ENCODE data around the gene ATP6V1C2. TPM values are rescaled to one million over a fixed set of nuclear protein-coding genes. Genes with fewer than 3 reads are reported as not detected.
A peak's percentile ranks its signal among the peaks of the same experiment; 100 is the strongest.

ATP6V1C2 gene
- total and polyA plus RNA-seq, 2 experiments from 2014 or later: 0.57 to 2.0 TPM

DNA sequence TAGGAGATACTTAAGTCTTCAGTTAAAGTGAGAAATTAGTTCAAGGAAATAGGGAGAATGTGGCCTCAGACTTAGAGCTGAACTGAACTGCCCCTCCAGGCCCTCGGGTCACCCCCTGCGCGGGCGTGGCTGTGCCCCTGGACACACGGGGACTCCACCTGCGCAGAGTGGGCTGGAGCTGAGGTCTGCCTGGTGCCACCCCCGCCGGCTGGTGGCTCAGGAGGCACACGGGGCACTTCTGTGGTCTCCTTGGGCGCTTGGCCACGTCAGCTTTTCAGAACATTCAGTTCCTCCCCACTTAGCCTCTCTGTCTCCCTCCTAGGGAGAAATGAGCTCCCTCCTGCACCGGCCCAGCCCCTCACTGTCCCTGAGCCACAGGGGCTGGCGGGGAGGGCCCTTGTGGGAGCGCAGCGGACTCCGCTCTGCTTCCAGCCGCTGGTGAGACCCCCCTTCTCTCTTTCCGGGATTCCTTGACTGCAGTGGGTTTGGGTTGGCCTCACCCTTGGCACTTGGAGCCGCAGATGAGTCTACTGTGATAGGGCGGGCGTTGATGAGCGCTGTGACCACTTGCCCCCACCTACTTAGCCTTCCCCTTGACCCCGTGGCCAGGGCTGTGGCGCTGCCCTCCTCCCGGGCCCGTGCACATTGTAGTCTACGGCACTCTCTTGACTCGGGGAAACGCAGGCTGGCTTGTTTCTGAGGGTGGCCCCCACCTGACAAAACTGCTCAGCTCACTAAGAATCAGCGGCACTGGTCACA is 109.4 kb downstream of the ATP6V1C2 start:
- no peaks in the 10 kb centered on the region for H3K36me3 ChIP-seq (replicated peaks; ENCODE audit: insufficient read depth, low read depth)
- no peaks in the 10 kb centered on the region for H3K9me3 ChIP-seq (ENCODE audit: low read depth)
- no peak overlapping the region for H2AFZ ChIP-seq
- H3K4me3 ChIP-seq: no peak overlapping the region
- H3K4me1 ChIP-seq (ENCODE audit: insufficient read depth): no peaks in the 10 kb centered on the region
- no peak overlapping the region for H3K4me2 ChIP-seq
- WGBS (ENCODE audit: low lambda C conversion rate, missing lambda C conversion rate): 89% methylated on average over 30 of the region's 30 CpGs
- H4K20me1 ChIP-seq (ENCODE audit: insufficient read depth, poor library complexity, severe bottlenecking): no peaks in the 10 kb centered on the region
- no peaks in the 10 kb centered on the region for H3K9me2 ChIP-seq (replicated peaks; ENCODE audit: insufficient read depth)
- H3K27ac ChIP-seq: no peak overlapping the region
- no peak for DNase-seq (ENCODE audit: low spot score)
- H3K79me2 ChIP-seq: no peaks in the 10 kb centered on the region
- TF ChIP-seq EZH2 (IDR thresholded peaks at IDR 0.05; ENCODE audit: borderline replicate concordance) (no peak), EZH2phosphoT487 (IDR thresholded peaks at IDR 0.05; ENCODE audit: low read depth, severe bottlenecking, unreplicated experiment) (no peak)
- TF ChIP-seq, protein P1, sequence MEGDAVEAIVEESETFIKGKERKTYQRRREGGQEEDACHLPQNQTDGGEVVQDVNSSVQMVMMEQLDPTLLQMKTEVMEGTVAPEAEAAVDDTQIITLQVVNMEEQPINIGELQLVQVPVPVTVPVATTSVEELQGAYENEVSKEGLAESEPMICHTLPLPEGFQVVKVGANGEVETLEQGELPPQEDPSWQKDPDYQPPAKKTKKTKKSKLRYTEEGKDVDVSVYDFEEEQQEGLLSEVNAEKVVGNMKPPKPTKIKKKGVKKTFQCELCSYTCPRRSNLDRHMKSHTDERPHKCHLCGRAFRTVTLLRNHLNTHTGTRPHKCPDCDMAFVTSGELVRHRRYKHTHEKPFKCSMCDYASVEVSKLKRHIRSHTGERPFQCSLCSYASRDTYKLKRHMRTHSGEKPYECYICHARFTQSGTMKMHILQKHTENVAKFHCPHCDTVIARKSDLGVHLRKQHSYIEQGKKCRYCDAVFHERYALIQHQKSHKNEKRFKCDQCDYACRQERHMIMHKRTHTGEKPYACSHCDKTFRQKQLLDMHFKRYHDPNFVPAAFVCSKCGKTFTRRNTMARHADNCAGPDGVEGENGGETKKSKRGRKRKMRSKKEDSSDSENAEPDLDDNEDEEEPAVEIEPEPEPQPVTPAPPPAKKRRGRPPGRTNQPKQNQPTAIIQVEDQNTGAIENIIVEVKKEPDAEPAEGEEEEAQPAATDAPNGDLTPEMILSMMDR (IDR thresholded peaks at IDR 0.05; ENCODE audit: poor library complexity): no peak
- peaks cover 19% of the 10 kb centered on the region for H3K27me3 ChIP-seq

DNA sequence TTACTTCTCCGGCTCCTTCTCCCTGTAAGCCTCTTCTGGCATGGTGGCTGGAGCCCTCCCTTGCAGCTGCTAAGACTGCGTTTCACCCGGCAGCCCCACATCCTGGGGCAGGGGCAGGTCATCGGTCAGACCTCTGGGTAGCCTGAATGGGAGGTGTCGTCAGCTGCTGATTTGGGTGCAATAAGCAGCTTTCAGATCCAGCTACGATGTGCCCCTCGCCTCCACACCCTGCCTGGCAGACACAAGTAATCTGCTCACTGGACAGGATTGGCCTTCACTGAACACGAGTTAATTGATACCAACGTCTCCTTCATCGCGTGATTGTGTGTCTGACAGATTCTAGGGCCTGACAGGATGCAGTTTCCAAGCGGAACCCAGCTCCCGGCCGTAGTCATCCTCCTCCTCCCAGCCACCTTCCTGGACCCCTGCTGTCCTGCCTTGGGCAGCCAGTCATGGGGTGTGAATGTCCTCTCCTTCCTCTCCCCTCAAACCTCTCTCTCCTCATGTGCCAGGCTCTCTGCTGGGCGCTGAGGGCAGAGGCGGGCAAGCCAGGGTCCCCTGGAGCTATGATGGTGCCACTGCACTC is 110.1 kb downstream of the ATP6V1C2 start:
- H3K4me2 ChIP-seq: no peak overlapping the region
- H3K9me3 ChIP-seq (ENCODE audit: low read depth): no peaks in the 10 kb centered on the region
- no peaks in the 10 kb centered on the region for H3K79me2 ChIP-seq
- TF ChIP-seq EZH2 (IDR thresholded peaks at IDR 0.05; ENCODE audit: borderline replicate concordance) (no peak), EZH2phosphoT487 (IDR thresholded peaks at IDR 0.05; ENCODE audit: low read depth, severe bottlenecking, unreplicated experiment) (no peak)
- TF ChIP-seq, protein P1 (IDR thresholded peaks at IDR 0.05; ENCODE audit: poor library complexity): no peak
- no peak overlapping the region for H3K4me3 ChIP-seq
- H4K20me1 ChIP-seq (ENCODE audit: insufficient read depth, poor library complexity, severe bottlenecking): no peaks in the 10 kb centered on the region
- no peak overlapping the region for H3K27ac ChIP-seq
- no peak overlapping the region for H2AFZ ChIP-seq
- no peaks in the 10 kb centered on the region for H3K9me2 ChIP-seq (replicated peaks; ENCODE audit: insufficient read depth)
- DNase-seq (ENCODE audit: low spot score): no peak
- H3K4me1 ChIP-seq (ENCODE audit: insufficient read depth): no peaks in the 10 kb centered on the region
- H3K36me3 ChIP-seq (replicated peaks; ENCODE audit: insufficient read depth, low read depth): no peaks in the 10 kb centered on the region
- 71% methylated on average over 16 of the region's 16 CpGs for WGBS (ENCODE audit: low lambda C conversion rate, missing lambda C conversion rate)
- H3K27me3 ChIP-seq: peaks cover 19% of the 10 kb centered on the region

DNA sequence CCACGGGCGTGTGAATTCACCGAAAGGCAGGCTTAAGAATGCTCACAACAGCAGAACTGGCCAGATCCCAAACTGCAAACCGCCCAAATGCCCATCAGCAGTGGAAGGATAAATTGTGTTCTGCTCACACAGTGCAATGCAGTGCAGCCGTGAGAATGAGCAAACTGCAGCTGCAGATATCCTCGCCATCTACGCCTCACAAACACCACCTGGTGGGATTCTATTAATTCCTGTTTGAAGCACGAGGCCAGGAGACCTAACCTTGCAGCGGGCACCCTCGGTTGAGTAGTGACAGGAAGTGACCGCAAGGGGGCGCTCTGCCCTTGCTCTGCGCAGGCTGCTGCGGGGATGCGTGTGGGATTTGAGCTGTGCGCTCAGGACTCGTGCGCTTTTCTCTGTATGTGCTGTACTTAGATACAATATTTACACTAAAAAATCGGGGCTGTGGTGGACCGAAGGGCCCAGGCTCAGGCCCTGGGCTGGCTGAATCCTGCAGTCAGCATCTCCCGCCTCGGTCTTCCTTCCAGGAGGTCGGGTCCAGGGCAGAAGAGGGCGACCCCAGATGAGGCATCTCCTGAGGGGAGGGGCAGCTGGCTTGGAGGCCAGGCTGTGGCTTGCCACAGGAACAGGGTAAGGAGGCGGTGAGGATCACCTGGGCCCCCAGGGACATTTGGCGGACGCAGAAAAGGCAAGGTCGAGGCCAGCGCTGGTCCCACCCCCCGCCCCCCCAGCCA is 110.9 kb downstream of the ATP6V1C2 start:
- no peaks in the 10 kb centered on the region for H4K20me1 ChIP-seq (ENCODE audit: insufficient read depth, poor library complexity, severe bottlenecking)
- no peak for TF ChIP-seq EZH2 (IDR thresholded peaks at IDR 0.05; ENCODE audit: borderline replicate concordance)
- TF ChIP-seq, protein P1 (IDR thresholded peaks at IDR 0.05; ENCODE audit: poor library complexity): peak; percentile 98
- DNase-seq (ENCODE audit: low spot score): peak; percentile 92
- H3K9me3 ChIP-seq (ENCODE audit: low read depth): no peaks in the 10 kb centered on the region
- no peaks in the 10 kb centered on the region for H3K79me2 ChIP-seq
- peak overlapping the region; percentile 70 for H3K4me2 ChIP-seq
- H3K4me3 ChIP-seq: no peak overlapping the region
- no peaks in the 10 kb centered on the region for H3K36me3 ChIP-seq (replicated peaks; ENCODE audit: insufficient read depth, low read depth)
- H3K4me1 ChIP-seq (ENCODE audit: insufficient read depth): no peaks in the 10 kb centered on the region
- H3K9me2 ChIP-seq (replicated peaks; ENCODE audit: insufficient read depth): no peaks in the 10 kb centered on the region
- no peak overlapping the region for H3K27ac ChIP-seq
- peaks cover 19% of the 10 kb centered on the region for H3K27me3 ChIP-seq
- H2AFZ ChIP-seq: no peak overlapping the region
- 29% methylated on average over 30 of the region's 30 CpGs for WGBS (ENCODE audit: low lambda C conversion rate, missing lambda C conversion rate)

Measured in hepatocyte (in vitro differentiated cells).